Glomerular endothelial cell (primary cell): Measurements from ENCODE around the gene SARDH. TPM values are rescaled to one million over a fixed set of nuclear protein-coding genes. Genes with fewer than 3 reads are reported as not detected.
A peak's percentile ranks its signal among the peaks of the same experiment; 100 is the strongest.

Source experiments
- DNase-seq: peaks from one replicate; pipeline ENCODE4 v3.0.0-alpha.2; 2011; ENCODE audit warnings: low read depth, low spot score; ENCODE audit errors: extremely low read depth
- total RNA-seq: library from RNA; depleted of rRNA; stranded (reverse); fragments of >200 nt; gene quantifications from 2 replicates; pipeline ENCODE4 v1.2.3, GENCODE V29; 2015

Gene SARDH
- total RNA-seq, 1 donor from 2014 or later, result 1.3 TPM

- no peak for DNase-seq
These were observed 2.2 kb downstream of the SARDH start for GRCh38 chr9:133735931-133736330.

GRCh38 chr9:133735415-133735775 is 2.8 kb downstream of the SARDH start:
- no peak for DNase-seq

GRCh38 chr9:133734590-133735414 is 3.4 kb downstream of the SARDH start:
- no peak for DNase-seq

GRCh38 chr9:133733796-133734533 is 4.2 kb downstream of the SARDH start:
- DNase-seq, result no peak

- no peak for DNase-seq
These were observed 4.7 kb downstream of the SARDH start for GRCh38 chr9:133733421-133733795.

DNA sequence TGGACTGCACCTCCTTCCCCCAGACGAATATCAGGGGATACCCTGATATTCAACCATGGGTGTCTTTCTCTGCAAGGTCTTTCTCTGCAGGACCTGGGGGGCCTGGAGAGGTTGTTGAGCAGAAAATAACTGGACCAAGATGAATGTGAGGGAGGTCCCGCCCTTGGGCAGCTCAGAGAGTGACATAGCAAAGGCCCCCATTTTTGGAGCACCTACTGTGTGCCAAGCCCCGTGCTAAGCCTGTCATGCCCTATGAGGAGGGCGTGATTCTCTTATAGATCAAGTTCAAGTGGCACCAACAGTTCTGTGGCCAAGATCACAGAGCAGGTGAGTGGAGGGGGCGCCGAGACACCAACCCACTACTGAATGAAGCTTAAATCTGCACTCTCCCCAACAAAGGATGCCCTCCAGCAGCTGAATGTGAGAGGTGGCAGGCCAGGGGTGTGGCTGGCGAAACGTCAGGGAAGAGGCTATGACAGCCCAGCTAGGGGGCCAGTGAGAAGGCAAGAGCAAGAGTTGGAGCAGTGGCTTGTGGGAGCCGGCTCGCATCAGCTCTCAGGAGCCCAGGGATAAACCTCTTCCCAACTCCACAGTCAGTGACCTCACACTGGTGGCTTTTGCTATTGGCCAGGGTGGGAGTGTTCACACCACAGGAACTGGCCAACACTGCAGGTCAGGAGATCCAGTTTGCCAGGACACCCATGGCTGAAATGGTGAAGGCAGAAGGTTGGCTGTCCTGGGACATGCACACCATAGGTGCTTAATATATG is 5.3 kb downstream of the SARDH start:
- DNase-seq, result no peak

GRCh38 chr9:133731876-133732638 is 6.1 kb downstream of the SARDH start:
- peak; percentile 9 for DNase-seq

- DNase-seq, result no peak
These were observed 7.0 kb downstream of the SARDH start for GRCh38 chr9:133730994-133731715.

DNA sequence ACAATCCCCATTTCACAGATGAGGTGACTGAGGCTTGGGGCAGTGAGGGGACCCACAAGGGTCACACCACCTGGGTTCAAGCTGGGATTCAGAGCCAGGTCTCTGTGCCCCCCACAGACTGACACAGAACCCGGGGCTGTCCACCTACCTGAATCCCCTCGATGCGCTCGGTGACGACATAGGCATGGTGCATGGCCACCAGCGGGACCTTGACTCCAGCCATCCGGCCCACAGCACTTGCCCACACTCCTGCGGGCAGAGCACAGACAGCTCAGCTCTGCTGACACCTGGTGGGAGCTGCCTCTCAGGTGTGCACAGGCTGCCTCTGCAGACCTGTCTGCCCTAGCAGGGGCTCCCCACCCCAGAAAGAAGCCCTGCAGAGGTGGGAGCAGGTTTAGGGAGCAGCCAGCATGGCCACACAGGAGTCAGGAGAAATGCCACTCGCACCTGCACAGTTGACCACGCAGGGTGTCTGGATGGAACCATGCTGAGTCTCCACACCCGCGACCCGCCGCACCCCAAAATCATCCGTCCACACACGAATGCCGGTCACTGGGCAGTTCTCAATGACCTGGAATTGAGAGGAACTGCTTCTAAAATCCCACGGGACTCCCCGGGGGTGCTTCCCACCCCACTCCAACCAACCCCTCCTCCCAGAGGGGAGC is 8.4 kb downstream of the SARDH start:
- no peak for DNase-seq

- DNase-seq, result no peak
These were observed 9.1 kb downstream of the SARDH start for GRCh38 chr9:133728856-133729616.

GRCh38 chr9:133727876-133728441 is 10.2 kb downstream of the SARDH start:
- no peak for DNase-seq

DNA sequence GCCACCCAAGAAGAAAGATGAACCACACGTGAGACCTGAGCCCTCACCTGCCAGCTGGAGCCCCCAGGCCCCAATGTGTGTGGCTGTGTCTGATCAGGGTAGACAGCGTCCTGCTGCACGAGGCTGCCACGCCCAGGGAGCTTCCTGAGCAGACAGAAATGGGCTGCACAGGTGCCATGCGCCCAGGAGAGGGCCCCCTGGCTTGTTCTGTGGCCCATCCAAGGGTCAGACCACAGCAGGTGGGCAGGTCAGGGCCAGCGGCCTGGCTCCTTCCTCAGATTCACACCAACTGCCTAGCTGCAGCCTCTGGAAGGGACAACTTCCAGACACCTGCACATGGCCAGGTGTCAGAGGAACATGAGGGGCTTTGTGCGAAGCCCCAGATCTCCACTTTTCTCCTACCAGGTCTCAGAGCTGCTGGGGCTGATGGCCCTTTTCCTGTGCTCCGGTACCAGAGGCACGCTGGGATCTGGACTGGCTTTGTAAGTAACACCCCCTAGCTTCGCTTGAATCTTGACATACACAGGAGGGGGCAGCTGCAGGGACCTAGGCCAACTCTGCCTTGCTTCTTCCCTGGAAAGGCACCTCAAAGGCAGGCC is 10.8 kb downstream of the SARDH start:
- no peak for DNase-seq

DNA sequence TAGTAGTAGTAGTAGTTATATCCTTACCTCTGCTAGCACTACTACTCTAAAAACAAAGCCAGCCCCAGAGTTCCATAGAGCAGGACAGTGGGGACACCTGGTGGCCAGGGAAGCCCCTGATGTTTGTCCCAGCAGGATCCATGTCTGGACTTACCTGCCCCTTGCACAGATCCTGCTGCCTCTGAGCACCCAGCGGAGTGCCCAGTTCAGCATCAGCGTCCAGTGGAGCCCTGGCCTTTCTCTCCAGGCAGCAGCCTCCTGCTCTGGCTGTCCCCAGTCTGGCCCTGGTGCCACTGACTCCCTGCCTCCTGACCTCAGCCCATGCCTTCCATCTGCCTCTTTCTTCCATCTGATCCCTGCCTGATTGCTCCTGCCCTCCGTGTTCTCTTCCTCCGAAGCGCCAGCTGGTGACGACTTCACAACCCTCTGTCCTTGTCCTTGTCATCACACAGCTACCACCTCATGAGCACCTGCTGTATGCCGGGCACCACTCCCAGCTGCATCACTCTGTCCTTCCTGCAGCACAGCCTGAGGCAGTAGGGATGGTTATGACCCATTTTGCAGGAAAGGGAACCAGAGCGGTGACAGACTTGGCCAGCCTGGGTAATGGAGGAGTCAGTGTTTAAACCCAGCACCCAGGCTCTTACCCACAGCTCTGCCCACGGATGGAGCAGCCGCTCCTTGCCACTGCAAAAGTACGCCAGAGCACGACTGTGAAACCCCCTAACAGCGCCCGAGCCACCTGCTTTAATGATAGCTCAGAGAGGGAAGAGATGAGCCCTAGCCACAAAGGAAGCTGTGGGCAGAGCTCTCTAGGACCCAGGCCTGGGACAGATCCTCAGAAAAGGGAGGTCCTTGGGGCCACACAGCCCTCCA is 11.5 kb downstream of the SARDH start:
- no peak for DNase-seq

- DNase-seq, result no peak
These were observed 12.3 kb downstream of the SARDH start for GRCh38 chr9:133725886-133726285.

DNA sequence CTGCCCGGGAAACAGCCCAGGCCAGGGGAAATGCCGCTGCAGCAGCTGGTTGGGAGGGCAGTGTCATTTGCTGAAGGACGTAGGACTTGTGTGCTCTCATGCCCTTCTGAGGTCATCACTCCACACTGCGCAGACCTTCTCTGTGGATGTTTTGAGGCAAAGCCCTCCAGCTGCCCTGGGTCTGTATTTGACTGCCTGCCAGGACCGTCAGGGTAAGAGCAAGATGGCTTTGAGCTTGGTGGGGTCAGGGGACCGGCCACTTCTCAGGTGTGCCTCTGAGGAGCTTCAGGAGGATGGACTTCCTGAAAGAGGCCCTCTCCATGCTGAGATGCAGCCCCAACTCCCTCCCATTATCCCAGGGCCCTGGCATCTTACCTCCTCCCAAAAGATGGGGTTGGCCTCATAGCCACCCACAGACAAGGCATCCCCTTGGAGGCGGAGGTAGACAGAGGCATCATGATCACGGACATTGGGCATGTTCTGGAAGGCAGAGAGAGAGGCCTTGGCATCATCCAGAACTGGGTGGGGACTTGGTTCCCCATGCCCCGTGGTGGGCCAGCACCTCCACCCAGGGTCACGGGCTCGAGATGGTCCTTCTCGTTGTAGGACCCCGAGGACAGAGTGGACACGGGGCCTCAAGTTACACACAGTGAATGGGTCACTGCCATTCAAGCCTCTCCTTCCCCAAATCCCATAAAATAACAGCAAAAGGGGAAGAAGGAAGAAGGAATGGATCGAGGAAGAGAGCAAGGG is 19.4 kb downstream of the SARDH start:
- DNase-seq, result no peak
